Measurements from ENCODE around the gene ZSCAN25.
"Not testable (repeated sequence)": the region's sequence is repeated elsewhere in the genome, so short reads cannot be mapped to it uniquely, and the experiment has no call there.

The ZSCAN25 gene

DNA sequence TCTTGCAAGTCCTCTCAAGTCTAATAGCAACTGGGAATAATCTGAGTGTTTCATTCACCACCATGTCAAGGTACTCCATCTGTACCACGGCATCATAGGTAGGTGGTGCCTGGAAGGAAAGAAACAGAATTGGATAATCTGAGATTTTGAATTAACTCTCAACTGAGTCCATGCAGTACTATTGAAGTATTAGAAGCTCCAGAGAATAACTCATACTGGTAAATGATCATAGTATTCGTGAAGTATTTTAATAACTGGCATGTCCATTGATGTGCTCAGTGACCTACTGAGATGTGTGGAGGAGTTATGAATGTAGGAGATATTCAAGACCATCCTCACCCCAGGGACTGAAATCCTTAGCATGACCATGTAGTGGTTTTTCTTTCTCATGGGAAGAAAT, 35.9 kb downstream of the ZSCAN25 start:
- no peaks in the 10 kb centered on the region for H3K9me3 Mint-ChIP-seq
- H3K4me1 Mint-ChIP-seq: peaks cover 5% of the 10 kb centered on the region
- ATAC-seq: no peak
- no peak for DNase-seq (ENCODE audit: low spot score in 2 of 2)
- no peak overlapping the region for H3K4me3 Mint-ChIP-seq
- no peak overlapping the region for H3K27ac Mint-ChIP-seq
- H3K36me3 Mint-ChIP-seq: peaks cover 22% of the 10 kb centered on the region

DNA sequence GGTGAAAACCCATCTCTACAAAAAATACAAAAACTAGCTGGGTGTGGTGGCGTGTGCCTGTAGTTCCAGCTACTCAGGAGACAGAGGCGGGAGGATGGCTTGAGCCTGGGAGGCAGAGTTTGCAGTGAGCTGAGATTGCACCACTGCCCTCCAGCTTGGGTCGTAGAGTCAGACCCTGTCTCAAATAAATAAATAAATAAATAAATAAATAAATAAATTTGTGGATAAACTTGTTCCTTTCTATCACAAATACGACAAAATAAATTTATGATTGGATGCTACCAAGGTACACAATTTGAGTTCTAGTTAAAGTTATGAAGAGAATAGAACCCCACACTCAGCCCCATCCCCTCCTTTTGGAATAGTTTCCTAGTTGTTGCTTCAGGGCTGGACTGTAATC, 36.5 kb downstream of the ZSCAN25 start:
- H3K27ac Mint-ChIP-seq, ATAC-seq, H3K4me3 Mint-ChIP-seq: not testable (repeated sequence)

DNA sequence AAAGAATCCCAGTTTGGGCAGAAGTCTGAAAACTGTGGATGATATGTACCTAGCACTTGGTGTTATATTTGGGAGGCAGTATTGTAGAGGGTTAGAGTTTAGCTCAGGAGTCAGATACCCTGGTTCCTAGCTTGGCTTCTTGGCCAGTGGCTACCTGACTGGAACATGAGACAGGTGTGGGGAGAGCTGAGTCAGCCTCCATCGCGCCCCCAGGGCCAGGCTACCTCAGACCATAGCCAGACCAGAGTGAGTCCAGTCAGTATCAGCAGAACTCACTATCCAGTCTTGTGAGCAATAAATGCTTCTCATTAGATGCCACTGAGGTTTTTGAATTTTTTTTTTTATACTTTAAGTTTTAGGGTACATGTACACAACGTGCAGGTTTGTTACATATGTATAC, 37.0 kb downstream of the ZSCAN25 start:
- H3K9me3 Mint-ChIP-seq: no peaks in the 10 kb centered on the region
- no peak overlapping the region for H3K4me3 Mint-ChIP-seq
- peaks cover 5% of the 10 kb centered on the region for H3K4me1 Mint-ChIP-seq
- H3K27ac Mint-ChIP-seq: no peak overlapping the region
- peaks cover 14% of the 10 kb centered on the region for H3K36me3 Mint-ChIP-seq
- no peak for DNase-seq (ENCODE audit: low spot score in 2 of 2)
- ATAC-seq: no peak

More for the DNA sequence above, 36.5 kb downstream of the ZSCAN25 start:
- not testable (repeated sequence) for H3K4me1 Mint-ChIP-seq; DNase-seq (ENCODE audit: low spot score in 2 of 2); H3K9me3 Mint-ChIP-seq
- peaks cover 16% of the 10 kb centered on the region for H3K36me3 Mint-ChIP-seq

DNA sequence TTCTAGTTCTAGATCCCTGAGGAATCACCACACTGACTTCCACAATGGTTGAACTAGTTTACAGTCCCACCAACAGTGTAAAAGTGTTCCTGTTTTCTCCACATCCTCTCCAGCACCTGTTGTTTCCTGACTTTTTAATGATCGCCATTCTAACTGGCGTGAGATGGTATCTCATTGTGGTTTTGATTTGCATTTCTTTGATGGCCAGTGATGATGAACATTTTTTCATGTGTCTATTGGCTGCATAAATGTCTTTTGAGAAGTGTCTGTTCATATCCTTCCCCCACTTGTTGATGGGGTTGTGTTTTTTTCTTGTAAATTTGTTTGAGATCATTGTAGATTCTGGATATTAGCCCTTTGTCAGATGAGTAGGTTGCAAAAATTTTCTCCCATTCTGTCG, 37.9 kb downstream of the ZSCAN25 start:
- not testable (repeated sequence) for H3K4me1 Mint-ChIP-seq, H3K36me3 Mint-ChIP-seq

DNA sequence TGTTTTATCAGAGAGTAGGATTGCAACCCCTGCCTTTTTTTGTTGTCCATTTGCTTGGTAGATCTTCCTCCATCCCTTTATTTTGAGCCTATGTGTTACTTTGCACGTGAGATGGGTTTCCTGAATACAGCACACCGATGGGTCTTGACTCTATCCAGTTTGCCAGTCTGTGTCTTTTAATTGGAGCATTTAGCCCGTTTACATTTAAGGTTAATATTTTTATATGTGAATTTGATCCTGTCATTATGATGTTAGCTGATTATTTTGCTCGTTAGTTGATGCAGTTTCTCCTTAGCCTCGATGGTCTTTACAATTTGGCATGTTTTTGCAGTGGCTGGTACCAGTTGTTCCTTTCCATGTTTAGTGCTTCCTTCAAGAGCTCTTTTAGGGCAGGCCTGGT, 41.1 kb downstream of the ZSCAN25 start:
- not testable (repeated sequence) for H3K36me3 Mint-ChIP-seq; H3K9me3 Mint-ChIP-seq; DNase-seq (ENCODE audit: low spot score in 2 of 2); H3K27ac Mint-ChIP-seq; H3K4me3 Mint-ChIP-seq; ATAC-seq; H3K4me1 Mint-ChIP-seq

More for the DNA sequence above, 37.9 kb downstream of the ZSCAN25 start:
- H3K27ac Mint-ChIP-seq; DNase-seq (ENCODE audit: low spot score in 2 of 2); H3K4me3 Mint-ChIP-seq; H3K9me3 Mint-ChIP-seq; ATAC-seq: not testable (repeated sequence)

DNA sequence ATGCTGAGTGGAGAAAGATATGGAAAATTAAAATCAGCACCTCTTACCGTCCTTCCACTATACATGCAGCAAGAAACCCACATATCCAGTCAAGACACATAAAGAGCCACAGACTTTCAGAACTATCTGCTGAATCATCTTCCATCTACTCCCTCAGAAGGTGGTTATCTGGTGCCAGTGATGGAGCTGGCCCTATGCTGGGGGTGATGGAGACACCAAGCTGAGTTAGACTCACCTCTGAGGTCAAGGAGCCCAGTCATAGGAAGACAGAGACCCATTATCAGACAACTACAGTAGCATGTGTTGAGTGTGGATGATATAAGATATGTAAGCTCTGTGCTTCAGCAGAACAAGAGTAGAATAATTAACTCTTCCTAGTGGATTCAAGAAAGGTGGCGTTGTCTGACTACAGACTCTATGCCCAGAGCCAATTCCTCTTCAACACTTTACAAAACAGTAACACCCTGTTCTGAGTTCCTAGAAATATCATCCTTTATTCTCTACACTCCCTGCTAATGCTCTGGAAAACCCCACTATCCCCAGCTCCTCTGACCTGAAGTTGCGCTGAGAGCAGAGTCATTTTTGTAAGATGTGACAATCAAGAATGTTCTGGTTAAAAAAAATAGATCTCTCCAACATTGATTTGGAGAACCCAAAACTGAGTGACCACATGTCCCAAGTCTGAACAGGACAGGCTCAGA, 48.7 kb downstream of the ZSCAN25 start:
- Mint-ChIP-seq H3K4me1 (no peaks in the 10 kb centered on the region), H3K4me3 (no peak overlapping the region), H3K36me3 (peaks cover 8% of the 10 kb centered on the region), H3K9me3 (no peaks in the 10 kb centered on the region), H3K27ac (no peak overlapping the region)
- ATAC-seq (peak; percentile 99), DNase-seq (ENCODE audit: low spot score in 2 of 2) (no peak)

DNA sequence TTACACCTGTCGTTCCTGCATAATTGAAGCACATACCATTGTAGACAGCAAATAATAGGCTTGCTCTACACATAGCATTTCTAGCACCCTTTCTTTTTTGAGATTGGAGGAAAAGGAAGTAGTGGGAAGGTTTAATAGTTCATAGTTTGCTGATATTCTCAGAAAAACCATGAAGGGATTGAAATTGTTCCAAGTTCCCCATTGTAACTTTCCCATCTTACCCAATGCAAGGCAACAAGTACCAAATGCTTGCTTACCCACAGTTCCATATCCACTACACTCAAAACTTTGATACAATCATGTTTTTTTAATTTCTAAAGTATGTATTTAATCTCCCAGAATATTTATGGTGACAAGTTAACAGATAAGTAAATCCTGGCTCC, 49.3 kb downstream of the ZSCAN25 start:
- Mint-ChIP-seq H3K9me3 (no peaks in the 10 kb centered on the region), H3K27ac (no peak overlapping the region), H3K4me3 (no peak overlapping the region), H3K36me3 (peaks cover 6% of the 10 kb centered on the region), H3K4me1 (no peaks in the 10 kb centered on the region)
- ATAC-seq: no peak
- DNase-seq (ENCODE audit: low spot score in 2 of 2): no peak

DNA sequence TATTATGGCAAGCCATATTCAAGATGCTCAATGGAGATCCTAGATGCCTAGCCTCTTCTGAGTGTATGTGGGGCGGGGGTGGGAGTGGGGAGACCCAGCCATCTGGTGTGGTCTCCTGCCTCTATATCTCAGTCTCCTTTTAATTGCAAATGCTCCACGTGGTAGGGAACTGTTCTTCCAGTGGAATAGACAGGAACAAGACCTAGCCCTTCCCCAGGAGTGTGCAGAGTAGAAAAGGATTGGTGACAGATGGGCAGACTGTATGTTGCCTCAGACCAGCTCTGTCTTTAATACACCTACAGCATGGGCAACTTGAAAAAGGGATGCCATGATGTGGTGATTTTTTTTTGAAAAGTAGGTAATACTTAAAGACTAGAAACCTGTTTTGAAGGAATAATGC, 50.4 kb downstream of the ZSCAN25 start:
- Mint-ChIP-seq H3K4me1 (no peaks in the 10 kb centered on the region), H3K27ac (no peak overlapping the region), H3K9me3 (no peaks in the 10 kb centered on the region), H3K4me3 (no peak overlapping the region), H3K36me3 (peaks cover 6% of the 10 kb centered on the region)
- ATAC-seq (no peak), DNase-seq (ENCODE audit: low spot score in 2 of 2) (no peak)

DNA sequence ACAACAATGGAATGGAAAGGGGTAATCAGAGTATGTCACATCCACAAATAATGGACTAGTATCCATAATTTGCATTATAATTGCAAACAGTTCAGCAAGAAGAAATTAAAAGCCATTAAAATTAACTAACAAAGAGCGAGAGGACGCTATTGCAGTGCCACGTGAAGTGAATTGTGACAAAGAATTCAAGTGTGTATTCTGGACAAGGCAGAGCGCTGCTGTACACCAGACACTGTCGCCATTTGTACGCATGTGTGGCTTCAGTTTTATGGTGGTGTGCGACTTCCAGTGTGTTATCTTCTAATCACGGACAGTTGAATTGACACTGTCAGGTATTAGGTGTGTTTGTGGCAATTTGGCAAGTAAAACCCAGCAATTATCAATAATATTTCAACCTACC, 51.8 kb downstream of the ZSCAN25 start:
- H3K4me1 Mint-ChIP-seq: no peaks in the 10 kb centered on the region
- H3K4me3 Mint-ChIP-seq: no peak overlapping the region
- DNase-seq (ENCODE audit: low spot score in 2 of 2) (no peak), ATAC-seq (no peak)
- no peaks in the 10 kb centered on the region for H3K9me3 Mint-ChIP-seq
- peaks cover 6% of the 10 kb centered on the region for H3K36me3 Mint-ChIP-seq
- no peak overlapping the region for H3K27ac Mint-ChIP-seq

DNA sequence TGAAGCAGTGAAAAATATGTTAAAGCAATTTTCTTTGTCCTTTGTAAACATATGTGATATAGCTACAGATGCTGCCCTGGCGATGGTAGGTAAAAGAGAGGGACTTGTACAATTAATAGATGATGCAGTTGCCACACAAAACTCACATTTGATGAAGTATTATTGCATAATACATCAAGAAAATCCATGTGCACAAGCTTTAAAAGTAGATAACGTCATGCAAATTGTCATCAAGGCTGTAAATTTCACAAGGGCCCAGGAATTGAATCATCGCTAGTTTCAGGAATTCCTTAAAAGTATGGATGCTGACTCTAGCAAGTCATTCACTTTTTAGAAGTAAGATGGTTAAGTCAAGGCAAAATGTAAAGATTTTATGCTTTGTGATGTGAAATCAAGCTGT, 53.0 kb downstream of the ZSCAN25 start:
- ATAC-seq: no peak
- no peaks in the 10 kb centered on the region for H3K36me3 Mint-ChIP-seq
- H3K4me1 Mint-ChIP-seq: peaks cover 2% of the 10 kb centered on the region
- H3K4me3 Mint-ChIP-seq: no peak overlapping the region
- H3K9me3 Mint-ChIP-seq: no peaks in the 10 kb centered on the region
- no peak for DNase-seq (ENCODE audit: low spot score in 2 of 2)
- H3K27ac Mint-ChIP-seq: no peak overlapping the region

DNA sequence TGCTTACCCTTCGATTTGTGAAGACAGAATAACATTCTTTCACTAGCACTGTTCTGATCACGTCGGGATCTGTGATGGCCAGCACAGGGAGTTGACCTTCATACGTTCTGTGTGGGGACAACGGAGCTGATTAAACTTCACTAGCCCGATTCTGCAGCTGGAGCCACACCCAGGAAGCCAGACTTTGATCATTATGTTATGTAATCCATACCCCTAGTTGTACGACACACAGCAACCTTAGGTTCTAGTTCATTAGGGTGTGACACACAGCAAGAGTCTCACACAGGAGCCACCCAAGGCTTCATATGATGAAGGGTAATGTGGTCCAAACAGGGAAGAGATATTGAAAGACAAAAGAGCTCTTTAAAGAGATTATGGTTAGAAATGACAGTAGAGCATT, 55.8 kb downstream of the ZSCAN25 start:
- Mint-ChIP-seq H3K27ac (peak overlapping the region; percentile 37), H3K9me3 (no peaks in the 10 kb centered on the region), H3K4me3 (no peak overlapping the region), H3K36me3 (no peaks in the 10 kb centered on the region), H3K4me1 (peaks cover 13% of the 10 kb centered on the region)
- ATAC-seq (no peak), DNase-seq (ENCODE audit: low spot score in 2 of 2) (no peak)

DNA sequence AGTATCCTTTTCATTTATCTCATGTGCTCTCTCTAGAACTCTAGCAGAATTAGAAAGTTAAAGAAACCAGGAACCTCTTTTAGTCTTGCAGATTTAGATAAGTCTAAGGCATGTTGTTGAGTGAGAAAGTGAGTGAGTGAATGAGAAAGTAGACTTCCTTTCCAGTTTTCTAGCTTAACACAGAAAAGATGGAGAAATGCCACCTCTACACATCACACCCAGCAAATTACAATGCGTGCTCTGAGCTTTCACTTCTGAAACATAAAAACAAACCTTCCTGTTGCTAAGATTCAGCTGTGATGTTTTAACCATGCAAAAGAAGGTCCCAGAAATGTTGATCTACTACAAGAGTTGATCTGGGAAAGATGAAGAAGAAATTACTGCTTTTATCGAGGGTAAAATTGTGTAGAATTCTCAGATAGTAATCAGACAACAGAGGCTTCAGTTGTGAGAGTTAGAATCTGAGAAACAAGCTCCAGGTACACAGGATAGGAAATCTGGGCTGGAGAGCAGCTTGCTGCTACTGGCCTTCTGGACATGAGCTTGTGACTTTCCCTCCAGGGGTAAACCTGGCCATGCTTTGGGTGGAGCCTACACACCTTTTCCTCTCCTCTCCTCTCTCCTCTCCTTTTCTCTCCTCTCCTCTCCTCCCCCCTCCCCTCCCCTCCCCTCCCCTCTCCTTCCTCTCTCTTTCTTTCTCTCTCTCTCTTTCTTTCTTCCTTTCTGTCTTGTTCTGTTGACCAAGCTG, 58.4 kb downstream of the ZSCAN25 start:
- no peak for ATAC-seq
- H3K9me3 Mint-ChIP-seq: no peaks in the 10 kb centered on the region

DNA sequence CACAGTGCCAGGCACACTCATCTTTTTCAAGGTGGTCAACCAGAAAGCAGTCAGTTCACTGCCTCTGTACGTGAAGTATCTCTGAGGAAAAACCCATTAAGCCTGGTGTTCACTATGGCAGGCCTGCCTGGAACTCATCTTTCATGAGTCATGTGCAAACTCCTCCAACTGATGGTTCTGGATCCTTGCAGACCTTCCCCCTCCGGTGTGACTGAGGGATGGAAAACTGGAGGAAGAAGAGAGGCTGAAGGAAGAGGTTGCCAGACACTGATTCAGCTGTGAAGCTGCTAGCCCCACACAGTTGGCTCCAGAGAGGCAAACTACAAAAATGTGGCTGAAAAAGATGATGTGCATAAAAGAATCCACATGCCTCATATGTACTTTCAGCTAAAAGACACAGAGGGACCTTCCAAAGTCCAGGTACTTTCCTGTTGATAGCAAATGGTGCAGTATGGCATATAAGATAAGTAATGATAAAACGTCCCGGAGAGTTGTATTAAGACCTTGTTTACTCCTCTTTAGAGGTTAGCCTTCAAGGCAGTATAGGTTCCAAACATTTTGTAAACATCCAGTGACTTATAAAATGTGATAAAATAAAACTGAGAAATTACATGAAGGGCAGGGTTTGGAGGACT, 60.4 kb downstream of the ZSCAN25 start:
- Mint-ChIP-seq H3K9me3 (no peaks in the 10 kb centered on the region), H3K4me1 (peaks cover 13% of the 10 kb centered on the region), H3K36me3 (no peaks in the 10 kb centered on the region), H3K27ac (no peak overlapping the region), H3K4me3 (no peak overlapping the region)
- DNase-seq (ENCODE audit: low spot score in 2 of 2) (no peak), ATAC-seq (no peak)

More for the DNA sequence above, 58.4 kb downstream of the ZSCAN25 start:
- peak overlapping the region; percentile 88 for H3K27ac Mint-ChIP-seq
- DNase-seq (ENCODE audit: low spot score in 2 of 2): no peak
- H3K36me3 Mint-ChIP-seq: no peaks in the 10 kb centered on the region
- no peak overlapping the region for H3K4me3 Mint-ChIP-seq
- peaks cover 13% of the 10 kb centered on the region for H3K4me1 Mint-ChIP-seq

DNA sequence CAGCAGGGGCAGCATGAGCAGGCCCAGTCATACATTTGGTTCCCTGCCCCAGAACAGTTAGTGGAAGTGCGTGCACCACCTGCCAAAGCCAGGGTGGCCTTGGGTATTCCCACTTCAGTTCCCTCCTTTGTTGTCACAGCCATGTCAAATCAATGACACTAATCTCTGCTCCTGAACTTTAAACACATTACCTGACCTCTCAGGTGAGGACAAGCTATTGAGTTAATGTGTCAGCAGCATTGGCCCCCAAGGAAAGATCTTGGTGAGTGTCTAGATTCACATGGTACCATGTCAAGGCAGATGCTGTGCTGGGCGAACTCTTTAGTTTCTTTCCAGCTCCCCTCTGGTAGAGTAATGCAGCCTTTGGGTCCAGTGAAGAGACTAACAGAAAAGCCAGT, 60.9 kb downstream of the ZSCAN25 start:
- H3K27ac Mint-ChIP-seq: no peak overlapping the region
- H3K36me3 Mint-ChIP-seq: no peaks in the 10 kb centered on the region
- no peak overlapping the region for H3K4me3 Mint-ChIP-seq
- peaks cover 13% of the 10 kb centered on the region for H3K4me1 Mint-ChIP-seq
- H3K9me3 Mint-ChIP-seq: no peaks in the 10 kb centered on the region
- ATAC-seq (no peak), DNase-seq (ENCODE audit: low spot score in 2 of 2) (no peak)

DNA sequence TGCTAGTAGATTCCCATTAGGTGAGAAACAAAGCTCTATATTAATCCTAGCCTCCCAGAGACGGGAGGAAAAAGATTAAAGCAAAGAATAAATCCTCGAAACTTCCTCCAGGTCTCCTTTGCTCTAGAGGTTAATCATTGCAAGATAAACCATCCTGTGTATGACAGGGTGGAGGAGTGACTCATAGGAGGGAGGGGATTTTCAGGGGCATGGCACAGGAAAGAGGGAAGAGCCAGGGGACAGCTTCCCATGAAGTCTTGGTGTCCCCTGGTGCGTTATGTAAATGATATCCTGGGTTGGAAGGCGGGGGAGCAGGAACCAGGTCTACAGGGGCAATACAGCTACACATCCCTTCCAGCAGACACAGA, 62.3 kb downstream of the ZSCAN25 start:
- no peaks in the 10 kb centered on the region for H3K36me3 Mint-ChIP-seq
- H3K4me1 Mint-ChIP-seq: peaks cover 13% of the 10 kb centered on the region
- no peak for DNase-seq (ENCODE audit: low spot score in 2 of 2)
- no peak for ATAC-seq
- H3K4me3 Mint-ChIP-seq: no peak overlapping the region
- H3K27ac Mint-ChIP-seq: no peak overlapping the region
- H3K9me3 Mint-ChIP-seq: no peaks in the 10 kb centered on the region
